22Rv1 (cell line): Measurements from ENCODE around the gene NFE2L3.

Experiments
- ZFX ChIP-seq: fragments of 450-650 bp; IDR thresholded peaks from 2 replicates; pipeline ENCODE4 v1.6.1; 2017; ENCODE audit warnings: antibody characterized with exemption, borderline replicate concordance
- TF ChIP-seq, protein P1 (sequence below): fragments of 450-650 bp; IDR thresholded peaks from 2 replicates; pipeline ENCODE4 v1.5.1; 2017; ENCODE audit warnings: mild to moderate bottlenecking

- TF ChIP-seq, protein P1, sequence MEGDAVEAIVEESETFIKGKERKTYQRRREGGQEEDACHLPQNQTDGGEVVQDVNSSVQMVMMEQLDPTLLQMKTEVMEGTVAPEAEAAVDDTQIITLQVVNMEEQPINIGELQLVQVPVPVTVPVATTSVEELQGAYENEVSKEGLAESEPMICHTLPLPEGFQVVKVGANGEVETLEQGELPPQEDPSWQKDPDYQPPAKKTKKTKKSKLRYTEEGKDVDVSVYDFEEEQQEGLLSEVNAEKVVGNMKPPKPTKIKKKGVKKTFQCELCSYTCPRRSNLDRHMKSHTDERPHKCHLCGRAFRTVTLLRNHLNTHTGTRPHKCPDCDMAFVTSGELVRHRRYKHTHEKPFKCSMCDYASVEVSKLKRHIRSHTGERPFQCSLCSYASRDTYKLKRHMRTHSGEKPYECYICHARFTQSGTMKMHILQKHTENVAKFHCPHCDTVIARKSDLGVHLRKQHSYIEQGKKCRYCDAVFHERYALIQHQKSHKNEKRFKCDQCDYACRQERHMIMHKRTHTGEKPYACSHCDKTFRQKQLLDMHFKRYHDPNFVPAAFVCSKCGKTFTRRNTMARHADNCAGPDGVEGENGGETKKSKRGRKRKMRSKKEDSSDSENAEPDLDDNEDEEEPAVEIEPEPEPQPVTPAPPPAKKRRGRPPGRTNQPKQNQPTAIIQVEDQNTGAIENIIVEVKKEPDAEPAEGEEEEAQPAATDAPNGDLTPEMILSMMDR, result no peak
- TF ChIP-seq ZFX, result no peak
Measured at GRCh38 chr7:26151096-26151495, 902 bp upstream of the NFE2L3 start.
